Fibroblast of lung (primary cell): ENCODE measurements around the gene ZNF274. TPM values are rescaled to one million over a fixed set of nuclear protein-coding genes. Genes with fewer than 3 reads are reported as not detected.

ENCODE experiments used
- DNase-seq, 2 donors: peaks; one replicate each; pipeline versions ENCODE4 v3.0.0 to v3.0.0-alpha.2; 2010; ENCODE audit warnings: low read depth in 2 of 2
- H2AFZ ChIP-seq: 2 replicates; pipeline ENCODE4 v1.5.1; 2012; ENCODE audit warnings: low read length, control low read depth, inconsistent platforms
- H3K27ac ChIP-seq: 2 replicates; pipeline ENCODE4 v1.5.1; 2011; ENCODE audit warnings: low read length, control low read depth; ENCODE audit not compliant: insufficient read depth
- H3K27me3 ChIP-seq: 2 replicates; pipeline ENCODE4 v1.5.1; 2011; ENCODE audit warnings: mild to moderate bottlenecking, low read length; ENCODE audit not compliant: control insufficient read depth, insufficient read depth
- H3K36me3 ChIP-seq: 2 replicates; pipeline ENCODE4 v1.5.1; 2011; ENCODE audit warnings: low read length; ENCODE audit not compliant: control insufficient read depth, insufficient read depth
- H3K4me1 ChIP-seq: 2 replicates; pipeline ENCODE4 v1.5.1; 2011; ENCODE audit warnings: low read length; ENCODE audit not compliant: control insufficient read depth, insufficient read depth; ENCODE audit errors: extremely low read depth
- H3K4me2 ChIP-seq: 2 replicates; pipeline ENCODE4 v1.5.1; 2011; ENCODE audit warnings: low read length, control low read depth; ENCODE audit not compliant: insufficient read depth; ENCODE audit errors: extremely low read depth
- H3K4me3 ChIP-seq, 4 experiments: fragments of 200-600 bp in 1 of 4; sonication (generic) in 1 of 4; replicated peaks in 1 of 4; 2 replicates each; pipeline ENCODE4 v1.5.1; 2011 to 2016; ENCODE audit warnings: low read length in 4 of 4, low read depth in 3 of 4, mild to moderate bottlenecking in 3 of 4, control low read depth in 2 of 4, inconsistent platforms in 1 of 4, mixed read lengths in 1 of 4; ENCODE audit not compliant: insufficient read depth in 1 of 4; ENCODE audit errors: control extremely low read depth in 1 of 4
- H3K79me2 ChIP-seq: 2 replicates; pipeline ENCODE4 v1.5.1; 2012; ENCODE audit warnings: mild to moderate bottlenecking, low read length, inconsistent platforms; ENCODE audit not compliant: control insufficient read depth, insufficient read depth
- H3K9ac ChIP-seq: 2 replicates; pipeline ENCODE4 v1.5.1; 2011; ENCODE audit warnings: mild to moderate bottlenecking, low read length, control low read depth; ENCODE audit not compliant: insufficient read depth
- H3K9me3 ChIP-seq: 2 replicates; pipeline ENCODE4 v1.5.1; 2012; ENCODE audit warnings: low read depth, low read length; ENCODE audit not compliant: control insufficient read depth, insufficient read depth
- H4K20me1 ChIP-seq: 2 replicates; pipeline ENCODE4 v1.5.1; 2011; ENCODE audit warnings: low read length; ENCODE audit not compliant: control insufficient read depth, insufficient read depth; ENCODE audit errors: extremely low read depth
- EZH2 ChIP-seq: IDR thresholded peaks from 2 replicates; pipeline ENCODE4 v1.5.1; 2012; ENCODE audit warnings: low read length, control low read depth, mild to moderate bottlenecking; ENCODE audit errors: missing control alignments
- polyA plus RNA-seq, 2 donors: library from polyadenylated mRNA; depleted of rRNA in 1 of 2; stranded (reverse) in 1 of 2; unstranded in 1 of 2; fragments of >200 nt; gene quantifications; 2 replicates each; pipeline ENCODE4 v1.2.1, GENCODE V29; 2011 to 2012; ENCODE audit warnings: missing spikeins in 1 of 2
- total RNA-seq: library from RNA; depleted of rRNA; stranded (reverse); fragments of >200 nt; gene quantifications from 2 replicates; pipeline ENCODE4 v1.2.1, GENCODE V29; 2014
- TF ChIP-seq, protein P1 (sequence below), 2 donors: IDR thresholded peaks in 1 of 2; conservative IDR thresholded peaks in 1 of 2; 1 replicate in 1 of 2; 2 replicates in 1 of 2; pipeline ENCODE4 v1.5.1; 2011 to 2012; ENCODE audit warnings: low read length in 2 of 2, control low read depth in 1 of 2, inconsistent platforms in 1 of 2, low read depth in 1 of 2, mild to moderate bottlenecking in 1 of 2

The ZNF274 gene
- total and polyA plus RNA-seq, 2 donors (not counting 1 experiment from before 2014, with no cell fraction given), result 12.8 to 37.5 TPM

DNA sequence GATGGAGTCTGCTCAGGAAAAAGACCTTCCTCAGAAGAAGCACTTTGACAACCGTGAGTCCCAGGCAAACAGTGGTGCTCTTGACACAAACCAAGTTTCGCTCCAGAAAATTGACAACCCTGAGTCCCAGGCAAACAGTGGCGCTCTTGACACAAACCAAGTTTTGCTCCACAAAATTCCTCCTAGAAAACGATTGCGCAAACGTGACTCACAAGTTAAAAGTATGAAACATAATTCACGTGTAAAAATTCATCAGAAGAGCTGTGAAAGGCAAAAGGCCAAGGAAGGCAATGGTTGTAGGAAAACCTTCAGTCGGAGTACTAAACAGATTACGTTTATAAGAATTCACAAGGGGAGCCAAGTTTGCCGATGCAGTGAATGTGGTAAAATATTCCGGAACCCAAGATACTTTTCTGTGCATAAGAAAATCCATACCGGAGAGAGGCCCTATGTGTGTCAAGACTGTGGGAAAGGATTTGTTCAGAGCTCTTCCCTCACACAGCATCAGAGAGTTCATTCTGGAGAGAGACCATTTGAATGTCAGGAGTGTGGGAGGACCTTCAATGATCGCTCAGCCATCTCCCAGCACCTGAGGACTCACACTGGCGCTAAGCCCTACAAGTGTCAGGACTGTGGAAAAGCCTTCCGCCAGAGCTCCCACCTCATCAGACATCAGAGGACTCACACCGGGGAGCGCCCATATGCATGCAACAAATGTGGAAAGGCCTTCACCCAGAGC, 29.6 kb downstream of the ZNF274 start:
- TF ChIP-seq, protein P1, sequence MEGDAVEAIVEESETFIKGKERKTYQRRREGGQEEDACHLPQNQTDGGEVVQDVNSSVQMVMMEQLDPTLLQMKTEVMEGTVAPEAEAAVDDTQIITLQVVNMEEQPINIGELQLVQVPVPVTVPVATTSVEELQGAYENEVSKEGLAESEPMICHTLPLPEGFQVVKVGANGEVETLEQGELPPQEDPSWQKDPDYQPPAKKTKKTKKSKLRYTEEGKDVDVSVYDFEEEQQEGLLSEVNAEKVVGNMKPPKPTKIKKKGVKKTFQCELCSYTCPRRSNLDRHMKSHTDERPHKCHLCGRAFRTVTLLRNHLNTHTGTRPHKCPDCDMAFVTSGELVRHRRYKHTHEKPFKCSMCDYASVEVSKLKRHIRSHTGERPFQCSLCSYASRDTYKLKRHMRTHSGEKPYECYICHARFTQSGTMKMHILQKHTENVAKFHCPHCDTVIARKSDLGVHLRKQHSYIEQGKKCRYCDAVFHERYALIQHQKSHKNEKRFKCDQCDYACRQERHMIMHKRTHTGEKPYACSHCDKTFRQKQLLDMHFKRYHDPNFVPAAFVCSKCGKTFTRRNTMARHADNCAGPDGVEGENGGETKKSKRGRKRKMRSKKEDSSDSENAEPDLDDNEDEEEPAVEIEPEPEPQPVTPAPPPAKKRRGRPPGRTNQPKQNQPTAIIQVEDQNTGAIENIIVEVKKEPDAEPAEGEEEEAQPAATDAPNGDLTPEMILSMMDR (conservative IDR thresholded peaks at IDR 0.05 in 1 of 2, IDR thresholded peaks at IDR 0.05 in 1 of 2; ENCODE audit: low read depth in 1 of 2, low read length in 2 of 2), result no peak
- no peak for TF ChIP-seq EZH2
- DNase-seq, result no peak
- Histone ChIP-seq H3K4me1 (no peaks in the 10 kb centered on the region), H3K9ac (no peak overlapping the region), H3K4me3 (no peak overlapping the region), H3K27me3 (no peaks in the 10 kb centered on the region), H4K20me1 (no peaks in the 10 kb centered on the region), H3K79me2 (no peaks in the 10 kb centered on the region), H3K4me2 (no peak overlapping the region), H3K36me3 (peaks cover 22% of the 10 kb centered on the region), H3K9me3 (peaks cover 2% of the 10 kb centered on the region), H3K27ac (no peak overlapping the region), H2AFZ (no peak overlapping the region)

DNA sequence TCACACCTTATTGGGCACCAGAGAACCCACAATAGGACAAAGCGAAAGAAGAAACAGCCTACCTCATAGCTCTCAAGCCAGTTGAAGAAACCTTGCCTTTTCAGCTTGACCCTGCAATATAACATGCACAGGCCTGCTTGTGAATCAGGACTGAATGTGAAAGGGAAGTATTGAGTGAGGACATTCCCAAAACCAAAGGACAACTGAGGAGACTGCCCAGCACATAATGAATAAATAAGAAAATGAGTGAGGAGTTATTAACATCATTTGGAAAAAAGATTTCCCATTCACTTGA, 30.2 kb downstream of the ZNF274 start:
- no peak overlapping the region for H3K9ac ChIP-seq
- H3K27me3 ChIP-seq, result no peaks in the 10 kb centered on the region
- H3K4me2 ChIP-seq, result no peak overlapping the region
- H3K4me3 ChIP-seq, result no peak overlapping the region
- no peak for DNase-seq
- H4K20me1 ChIP-seq, result no peaks in the 10 kb centered on the region
- H3K9me3 ChIP-seq, result peaks cover 1% of the 10 kb centered on the region
- no peaks in the 10 kb centered on the region for H3K4me1 ChIP-seq
- H2AFZ ChIP-seq, result no peak overlapping the region
- no peak for TF ChIP-seq EZH2
- TF ChIP-seq, protein P1 (conservative IDR thresholded peaks at IDR 0.05 in 1 of 2, IDR thresholded peaks at IDR 0.05 in 1 of 2; ENCODE audit: low read depth in 1 of 2, low read length in 2 of 2), result no peak
- no peaks in the 10 kb centered on the region for H3K79me2 ChIP-seq
- no peak overlapping the region for H3K27ac ChIP-seq
- peaks cover 17% of the 10 kb centered on the region for H3K36me3 ChIP-seq

DNA sequence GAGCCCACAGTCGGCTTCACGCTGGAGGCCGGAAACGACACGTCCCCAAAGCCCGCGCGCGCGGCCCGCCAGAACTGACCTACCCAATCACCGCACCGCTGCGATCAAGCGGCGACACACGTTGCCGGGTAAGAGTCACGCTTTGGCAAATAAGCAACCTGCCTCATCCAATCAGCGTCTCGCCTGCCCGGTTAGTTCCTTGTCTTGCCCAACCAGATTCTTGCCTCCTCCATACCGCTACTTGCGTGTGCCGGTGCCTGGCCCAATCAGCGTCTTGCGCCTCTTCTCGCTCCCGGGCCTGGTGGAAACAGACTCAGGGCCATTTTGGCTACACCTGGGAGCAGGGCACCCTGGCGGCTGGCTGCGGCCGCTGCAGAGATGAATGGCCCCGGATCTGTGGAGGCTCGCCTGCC, 34.2 kb downstream of the ZNF274 start:
- Histone ChIP-seq H3K4me1 (no peaks in the 10 kb centered on the region), H4K20me1 (no peaks in the 10 kb centered on the region), H3K9me3 (no peaks in the 10 kb centered on the region), H3K4me2 (no peak overlapping the region), H3K79me2 (no peaks in the 10 kb centered on the region), H2AFZ (no peak overlapping the region), H3K27ac (no peak overlapping the region), H3K27me3 (no peaks in the 10 kb centered on the region), H3K4me3 (no peak overlapping the region), H3K9ac (no peak overlapping the region), H3K36me3 (peaks cover 2% of the 10 kb centered on the region)
- DNase-seq, result no peak
- TF ChIP-seq EZH2, result no peak
- TF ChIP-seq, protein P1 (conservative IDR thresholded peaks at IDR 0.05 in 1 of 2, IDR thresholded peaks at IDR 0.05 in 1 of 2; ENCODE audit: low read depth in 1 of 2, low read length in 2 of 2), result no peak
